Ishikawa (cell line): ENCODE results near the gene GRID2.
A peak's percentile ranks its signal among the peaks of the same experiment; 100 is the strongest.

ENCODE experiments used
- CEBPB ChIP-seq: IDR thresholded peaks from 2 replicates; pipeline ENCODE4 v1.6.1; 2012
- CREB1 ChIP-seq: IDR thresholded peaks from 2 replicates; pipeline ENCODE4 v1.6.1; 2012; ENCODE audit warnings: low read depth
- EGR1 ChIP-seq: IDR thresholded peaks from 2 replicates; pipeline ENCODE4 v1.6.1; 2012
- EP300 ChIP-seq: IDR thresholded peaks from 2 replicates; pipeline ENCODE4 v1.6.1; 2012; ENCODE audit warnings: borderline replicate concordance
- FOXM1 ChIP-seq: IDR thresholded peaks from 2 replicates; pipeline ENCODE4 v1.6.1; 2012; ENCODE audit warnings: low read depth, borderline replicate concordance
- NFIC ChIP-seq: IDR thresholded peaks from 2 replicates; pipeline ENCODE4 v1.6.1; 2012
- RAD21 ChIP-seq: IDR thresholded peaks from 2 replicates; pipeline ENCODE4 v1.6.1; 2012; ENCODE audit warnings: low read depth
- TAF1 ChIP-seq: IDR thresholded peaks from 2 replicates; pipeline ENCODE4 v1.6.1; 2012; ENCODE audit warnings: low read depth, mild to moderate bottlenecking
- TCF12 ChIP-seq: IDR thresholded peaks from 2 replicates; pipeline ENCODE4 v1.6.1; 2012; ENCODE audit warnings: low read depth
- TEAD4 ChIP-seq: IDR thresholded peaks from 2 replicates; pipeline ENCODE4 v1.6.1; 2012
- USF1 ChIP-seq: IDR thresholded peaks from 2 replicates; pipeline ENCODE4 v1.6.1; 2012
- YY1 ChIP-seq: IDR thresholded peaks from 2 replicates; pipeline ENCODE4 v1.6.1; 2012; ENCODE audit warnings: low read depth
- ZBTB7A ChIP-seq: IDR thresholded peaks from 2 replicates; pipeline ENCODE4 v1.6.1; 2012; ENCODE audit warnings: low read depth
- TF ChIP-seq, protein P1 (sequence below): IDR thresholded peaks from 2 replicates; pipeline ENCODE4 v1.6.1; 2012
- TF ChIP-seq, protein P2 (sequence below): IDR thresholded peaks from 2 replicates; pipeline ENCODE4 v1.6.1; 2012; ENCODE audit warnings: low read depth, mild to moderate bottlenecking

The GRID2 gene

GRCh38 chr4:92270908-92271307 lies 32.9 kb upstream of the GRID2 start:
- TF ChIP-seq RAD21 (peak; percentile 58), TEAD4 (no peak)

DNA sequence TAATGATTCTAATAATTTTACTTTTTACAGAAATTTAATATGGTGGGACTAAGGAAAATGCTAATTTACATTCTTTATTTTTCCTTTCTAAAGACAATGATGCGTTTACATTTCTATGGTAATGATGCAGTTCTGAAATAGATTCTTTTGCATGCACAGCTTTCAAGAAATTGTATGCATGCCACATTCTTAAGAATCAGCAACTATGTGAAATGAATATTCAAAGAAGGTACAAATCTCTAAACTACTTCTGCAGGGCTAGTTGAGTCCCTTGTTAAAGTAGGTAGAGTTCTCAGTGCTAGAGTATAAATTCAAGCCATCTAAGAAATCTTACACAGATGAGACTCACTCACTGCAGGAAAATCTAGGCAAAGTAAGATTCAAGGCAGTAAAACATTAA lies 24.5 kb upstream of the GRID2 start:
- TF ChIP-seq YY1 (no peak), EGR1 (no peak), USF1 (no peak), TEAD4 (no peak), EP300 (no peak), NFIC (no peak), TAF1 (no peak), ZBTB7A (no peak), FOXM1 (no peak), RAD21 (no peak)
- TF ChIP-seq, protein P1, sequence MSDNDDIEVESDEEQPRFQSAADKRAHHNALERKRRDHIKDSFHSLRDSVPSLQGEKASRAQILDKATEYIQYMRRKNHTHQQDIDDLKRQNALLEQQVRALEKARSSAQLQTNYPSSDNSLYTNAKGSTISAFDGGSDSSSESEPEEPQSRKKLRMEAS = no peak

GRCh38 chr4:92299152-92299551 lies 4.6 kb upstream of the GRID2 start:
- TF ChIP-seq RAD21 (peak; percentile 45), NFIC (no peak), CREB1 (no peak), TCF12 (no peak)

DNA sequence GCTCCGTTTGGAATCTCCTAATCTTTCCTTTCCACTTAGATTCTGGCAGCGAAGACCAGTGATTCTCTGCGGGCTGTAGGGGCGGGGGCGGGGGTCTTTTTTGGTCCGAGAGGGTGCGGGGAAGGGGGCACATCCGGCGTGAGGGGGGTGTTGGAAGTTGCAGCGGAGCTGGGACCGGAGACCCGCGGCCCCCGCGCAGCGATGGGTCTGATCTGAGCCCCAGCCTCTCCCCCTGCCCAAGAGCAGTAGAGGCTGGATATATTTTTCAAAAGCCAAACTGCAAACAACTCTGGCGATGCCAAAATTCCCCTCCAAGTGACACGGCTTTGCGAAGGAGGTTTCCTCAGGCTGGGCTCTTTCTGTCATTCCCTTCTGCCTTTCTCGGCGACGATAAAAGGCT lies 355 bp downstream of the GRID2 start:
- TF ChIP-seq RAD21 (no peak), EP300 (no peak), USF1 (no peak)

- TF ChIP-seq CEBPB = no peak
- TF ChIP-seq ZBTB7A = no peak
Measured at GRCh38 chr4:92304606-92305005, 840 bp downstream of the GRID2 start.

DNA sequence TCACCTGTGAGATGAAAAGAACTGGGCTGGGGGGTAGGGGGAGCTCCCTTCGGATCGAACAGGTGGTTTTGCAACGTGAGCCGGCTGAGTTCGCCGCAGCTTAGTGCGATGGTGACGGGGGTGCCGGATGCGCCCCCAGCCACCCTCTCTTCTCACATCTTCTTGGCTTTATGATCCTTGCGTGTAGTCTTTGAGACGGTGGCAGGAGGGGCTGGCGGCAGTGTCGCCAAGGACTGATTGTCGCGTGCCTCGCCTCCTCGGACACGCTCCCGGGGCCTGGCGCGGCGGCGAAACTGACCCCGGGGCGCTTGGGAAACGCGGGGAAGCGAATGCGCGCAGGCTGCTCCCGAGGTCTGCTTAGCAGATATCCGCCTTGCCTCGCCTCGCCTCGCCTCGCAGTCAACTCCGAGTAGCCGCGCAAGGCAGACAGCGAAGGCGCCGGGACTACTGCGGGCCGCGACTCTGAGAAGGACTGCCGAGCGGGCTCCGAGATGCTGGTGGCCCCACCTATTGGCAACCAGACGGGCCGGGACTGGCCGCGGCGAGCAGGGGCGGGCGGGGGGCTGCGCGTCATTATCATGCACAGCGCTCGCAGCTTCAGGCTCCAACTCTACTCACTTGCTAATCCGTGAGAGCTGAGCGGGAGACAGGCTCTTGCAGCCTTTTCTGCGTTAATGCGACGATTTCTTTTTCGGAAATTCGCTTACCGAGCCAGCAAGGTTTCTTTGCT lies 1.5 kb downstream of the GRID2 start:
- TF ChIP-seq EGR1 = no peak
- TF ChIP-seq, protein P1 = peak; percentile 97
- TF ChIP-seq TEAD4 = 0 out of 2 replicates have a peak, but pooled peaks have one; percentile 6
- no peak for TF ChIP-seq CREB1
- no peak for TF ChIP-seq EP300
- TF ChIP-seq TCF12 = 0 out of 2 replicates have a peak, but pooled peaks have one; percentile 26
- TF ChIP-seq, protein P2, sequence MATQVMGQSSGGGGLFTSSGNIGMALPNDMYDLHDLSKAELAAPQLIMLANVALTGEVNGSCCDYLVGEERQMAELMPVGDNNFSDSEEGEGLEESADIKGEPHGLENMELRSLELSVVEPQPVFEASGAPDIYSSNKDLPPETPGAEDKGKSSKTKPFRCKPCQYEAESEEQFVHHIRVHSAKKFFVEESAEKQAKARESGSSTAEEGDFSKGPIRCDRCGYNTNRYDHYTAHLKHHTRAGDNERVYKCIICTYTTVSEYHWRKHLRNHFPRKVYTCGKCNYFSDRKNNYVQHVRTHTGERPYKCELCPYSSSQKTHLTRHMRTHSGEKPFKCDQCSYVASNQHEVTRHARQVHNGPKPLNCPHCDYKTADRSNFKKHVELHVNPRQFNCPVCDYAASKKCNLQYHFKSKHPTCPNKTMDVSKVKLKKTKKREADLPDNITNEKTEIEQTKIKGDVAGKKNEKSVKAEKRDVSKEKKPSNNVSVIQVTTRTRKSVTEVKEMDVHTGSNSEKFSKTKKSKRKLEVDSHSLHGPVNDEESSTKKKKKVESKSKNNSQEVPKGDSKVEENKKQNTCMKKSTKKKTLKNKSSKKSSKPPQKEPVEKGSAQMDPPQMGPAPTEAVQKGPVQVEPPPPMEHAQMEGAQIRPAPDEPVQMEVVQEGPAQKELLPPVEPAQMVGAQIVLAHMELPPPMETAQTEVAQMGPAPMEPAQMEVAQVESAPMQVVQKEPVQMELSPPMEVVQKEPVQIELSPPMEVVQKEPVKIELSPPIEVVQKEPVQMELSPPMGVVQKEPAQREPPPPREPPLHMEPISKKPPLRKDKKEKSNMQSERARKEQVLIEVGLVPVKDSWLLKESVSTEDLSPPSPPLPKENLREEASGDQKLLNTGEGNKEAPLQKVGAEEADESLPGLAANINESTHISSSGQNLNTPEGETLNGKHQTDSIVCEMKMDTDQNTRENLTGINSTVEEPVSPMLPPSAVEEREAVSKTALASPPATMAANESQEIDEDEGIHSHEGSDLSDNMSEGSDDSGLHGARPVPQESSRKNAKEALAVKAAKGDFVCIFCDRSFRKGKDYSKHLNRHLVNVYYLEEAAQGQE = no peak
- TF ChIP-seq ZBTB7A = peak; percentile 80
- no peak for TF ChIP-seq CEBPB

DNA sequence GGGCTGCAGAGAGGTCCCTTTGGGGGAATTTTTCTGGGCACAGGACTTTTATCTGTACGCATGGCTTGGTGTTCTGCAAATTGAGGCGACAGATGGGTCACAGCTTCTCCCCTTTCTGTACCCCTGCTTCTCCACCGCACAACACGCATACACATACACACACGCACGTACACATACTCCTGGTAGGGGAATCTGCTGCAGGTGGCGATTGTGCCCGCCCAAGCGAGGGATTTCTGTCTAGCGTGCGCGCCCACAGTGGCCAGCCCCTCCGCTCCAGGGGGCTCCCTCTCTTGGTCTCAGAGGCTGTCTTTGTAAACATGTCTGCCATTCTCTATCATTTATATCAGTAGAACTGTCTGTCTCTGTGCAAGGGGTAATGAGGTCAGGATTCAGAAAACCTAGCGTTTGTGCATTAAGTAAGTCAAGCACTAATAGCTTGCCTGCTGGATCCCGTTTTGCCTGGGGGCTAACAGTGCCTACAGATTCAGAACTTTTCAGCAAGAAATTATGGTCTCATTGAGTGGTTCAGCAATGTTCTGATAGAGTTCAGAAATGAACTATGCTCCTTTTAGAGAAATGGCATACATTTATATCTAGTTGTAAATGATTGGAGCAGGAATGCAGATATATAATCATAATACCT lies 2.2 kb downstream of the GRID2 start:
- no peak for TF ChIP-seq TCF12
- TF ChIP-seq, protein P1 = no peak
- TF ChIP-seq RAD21 = no peak
- no peak for TF ChIP-seq TAF1
- TF ChIP-seq CEBPB = no peak
- no peak for TF ChIP-seq EGR1
- no peak for TF ChIP-seq NFIC
- TF ChIP-seq FOXM1 = no peak
- no peak for TF ChIP-seq USF1
- no peak for TF ChIP-seq CREB1
- TF ChIP-seq ZBTB7A = no peak
- TF ChIP-seq EP300 = no peak
- TF ChIP-seq, protein P2 = no peak
- no peak for TF ChIP-seq TEAD4
- no peak for TF ChIP-seq YY1
